HEK293T (cell line): Measurements from ENCODE around the gene MRPL38.

Experiments
- CTCF ChIA-PET: fragments of 350-600 bp; formaldehyde crosslinking; extraction: SDS; loops from one replicate; lab custom pipeline; 2021; ENCODE audit warnings: antibody characterized with exemption, inconsistent platforms; lab: Yijun Ruan, JAX
- POLR2A ChIA-PET: fragments of 350-600 bp; formaldehyde crosslinking; extraction: SDS; loops from one replicate; lab custom pipeline; 2020; ENCODE audit warnings: antibody characterized with exemption, inconsistent platforms; lab: Yijun Ruan, JAX
- DNase-seq: peaks from one replicate; pipeline ENCODE4 v3.0.0; 2012; ENCODE audit warnings: mixed read lengths; ENCODE audit errors: extremely low spot score
- ARNT ChIP-seq: fragments of 450-650 bp; IDR thresholded peaks from 2 replicates; pipeline ENCODE4 v1.6.1; 2017; ENCODE audit warnings: mild to moderate bottlenecking
- BHLHE40 ChIP-seq: fragments of 450-650 bp; IDR thresholded peaks from 2 replicates; pipeline ENCODE4 v1.6.1; 2016; ENCODE audit warnings: mild to moderate bottlenecking, moderate library complexity, borderline replicate concordance
- CTBP1 ChIP-seq: fragments of 450-650 bp; IDR thresholded peaks from 2 replicates; pipeline ENCODE4 v1.6.1; 2016; ENCODE audit warnings: borderline replicate concordance
- ELF4 ChIP-seq: fragments of 450-650 bp; IDR thresholded peaks from 2 replicates; pipeline ENCODE4 v1.6.1; 2017; ENCODE audit warnings: antibody characterized with exemption
- FOXA1 ChIP-seq: fragments of 450-650 bp; IDR thresholded peaks from 2 replicates; pipeline ENCODE4 v1.6.1; 2016; ENCODE audit warnings: mild to moderate bottlenecking
- FOXK2 ChIP-seq: fragments of 450-650 bp; IDR thresholded peaks from 2 replicates; pipeline ENCODE4 v1.6.1; 2016; ENCODE audit warnings: mild to moderate bottlenecking
- FOXM1 ChIP-seq: fragments of 450-650 bp; IDR thresholded peaks from 2 replicates; pipeline ENCODE4 v1.6.1; 2017; ENCODE audit warnings: mild to moderate bottlenecking, borderline replicate concordance
- HDGF ChIP-seq: fragments of 450-650 bp; IDR thresholded peaks from 2 replicates; pipeline ENCODE4 v1.6.1; 2017; ENCODE audit warnings: antibody characterized with exemption, borderline replicate concordance
- L3MBTL2 ChIP-seq: fragments of 450-650 bp; conservative IDR thresholded peaks from 2 replicates; pipeline ENCODE4 v1.6.1; 2016; ENCODE audit warnings: mild to moderate bottlenecking
- LEF1 ChIP-seq: fragments of 450-650 bp; IDR thresholded peaks from 2 replicates; pipeline ENCODE4 v1.6.1; 2017; ENCODE audit warnings: mild to moderate bottlenecking, borderline replicate concordance
- NFRKB ChIP-seq: fragments of 450-650 bp; IDR thresholded peaks from 2 replicates; pipeline ENCODE4 v1.6.1; 2016; ENCODE audit warnings: mild to moderate bottlenecking, moderate library complexity
- PKNOX1 ChIP-seq: fragments of 450-650 bp; IDR thresholded peaks from 2 replicates; pipeline ENCODE4 v1.6.1; 2016
- SP1 ChIP-seq: fragments of 450-650 bp; IDR thresholded peaks from 2 replicates; pipeline ENCODE4 v1.6.1; 2017
- SUZ12 ChIP-seq: fragments of 450-650 bp; IDR thresholded peaks from 2 replicates; pipeline ENCODE4 v1.6.1; 2016; ENCODE audit warnings: mild to moderate bottlenecking
- TARDBP ChIP-seq: fragments of 450-650 bp; IDR thresholded peaks from 2 replicates; pipeline ENCODE4 v1.6.1; 2016
- ZNF384 ChIP-seq: fragments of 450-650 bp; IDR thresholded peaks from 2 replicates; pipeline ENCODE4 v1.6.1; 2016

MRPL38 gene

GRCh38 chr17:75919611-75920010, 14.9 kb upstream of the MRPL38 start:
- POLR2A ChIA-PET, result interaction anchor here (1.5 to 1.7 kb wide), 2 partner anchors 14 to 21 kb away, joined by 5 to 9 read pairs; partner anchors contain the start of gene FBF1

GRCh38 chr17:75917917-75918445, 13.3 kb upstream of the MRPL38 start:
- TF ChIP-seq LEF1 (no peak), ELF4 (no peak)
- ChIA-PET POLR2A (interaction anchor here (1.2 to 1.8 kb wide), 2 partner anchors 9 to 13 kb away, joined by 4 to 6 read pairs; partner anchors contain the start of gene MRPL38), CTCF (interaction anchor here (0.6 to 1.3 kb wide), 2 partner anchors 13 to 90 kb away, joined by 3 read pairs; partner anchors contain the start of gene MRPL38)
- no peak for DNase-seq

More at GRCh38 chr17:75919611-75920010, 14.9 kb upstream of the MRPL38 start:
- DNase-seq, result no peak
- CTCF ChIA-PET, result interaction anchor here (0.5 kb wide), 1 partner anchor 15 kb away, joined by 3 read pairs; the partner anchor contains the start of gene MRPL38
- TF ChIP-seq SUZ12 (no peak), ELF4 (no peak), ARNT (no peak)

- ChIA-PET CTCF (interaction anchor here (1.2 kb wide), 1 partner anchor 12 kb away, joined by 3 read pairs; no protein-coding TSS in a partner anchor), POLR2A (interaction anchor here (1.2 to 2.2 kb wide), 4 partner anchors 10 to 23 kb away, joined by 4 to 9 read pairs (median 6); partner anchors contain the start of genes FBF1 and MRPL38)
- no peak for DNase-seq
- TF ChIP-seq ZNF384, result no peak
- no peak for TF ChIP-seq ELF4
- no peak for TF ChIP-seq SUZ12
- no peak for TF ChIP-seq ARNT
- no peak for TF ChIP-seq SP1
- TF ChIP-seq CTBP1, result no peak
- no peak for TF ChIP-seq FOXM1
- no peak for TF ChIP-seq NFRKB
- TF ChIP-seq FOXA1, result no peak
- no peak for TF ChIP-seq L3MBTL2
- TF ChIP-seq HDGF, result no peak
- TF ChIP-seq BHLHE40, result no peak
- no peak for TF ChIP-seq LEF1
Observed at GRCh38 chr17:75917141-75917916, 12.6 kb upstream of the MRPL38 start.

GRCh38 chr17:75915268-75915667, 10.6 kb upstream of the MRPL38 start:
- CTCF ChIA-PET, result interaction anchor here (0.6 to 1.1 kb wide), 2 partner anchors 12 to 993 kb away, joined by 3 read pairs; no protein-coding TSS in a partner anchor
- no peak for DNase-seq
- TF ChIP-seq ARNT (no peak), HDGF (no peak), ZNF384 (no peak), FOXM1 (no peak)

GRCh38 chr17:75914643-75915267, 10.1 kb upstream of the MRPL38 start:
- POLR2A ChIA-PET, result interaction anchor here (0.7 to 2.2 kb wide), 3 partner anchors 10 to 26 kb away, joined by 3 to 9 read pairs (median 5); partner anchors contain the start of genes FBF1 and MRPL38
- CTCF ChIA-PET, result interaction anchor here (0.6 to 1.1 kb wide), 2 partner anchors 13 to 992 kb away, joined by 3 read pairs; no protein-coding TSS in a partner anchor
- no peak for DNase-seq
- TF ChIP-seq NFRKB (no peak), FOXM1 (no peak), PKNOX1 (no peak), L3MBTL2 (no peak), CTBP1 (no peak), LEF1 (no peak), BHLHE40 (no peak), FOXA1 (no peak), ELF4 (no peak), SUZ12 (no peak), ARNT (no peak), ZNF384 (no peak), FOXK2 (no peak), TARDBP (no peak), SP1 (no peak)

More at GRCh38 chr17:75915268-75915667, 10.6 kb upstream of the MRPL38 start:
- POLR2A ChIA-PET, result interaction anchor here (0.7 to 2.2 kb wide), 4 partner anchors 10 to 26 kb away, joined by 3 to 9 read pairs (median 4); partner anchors contain the start of genes FBF1 and MRPL38

- TF ChIP-seq ZNF384, result no peak
- TF ChIP-seq BHLHE40, result no peak
- TF ChIP-seq PKNOX1, result no peak
- no peak for TF ChIP-seq FOXK2
- TF ChIP-seq SUZ12, result no peak
- ChIA-PET CTCF (no interaction called here), POLR2A (interaction anchor here (1.1 kb wide), 1 partner anchor 12 kb away, joined by 3 read pairs; no protein-coding TSS in a partner anchor)
- no peak for DNase-seq
Observed at GRCh38 chr17:75913537-75914210, 9.0 kb upstream of the MRPL38 start.
